Type B pancreatic cell (in vitro differentiated cells): ENCODE measurements around the gene ZNF550. TPM values are rescaled to one million over a fixed set of nuclear protein-coding genes. Genes with fewer than 3 reads are reported as not detected.
"Not testable (repeated sequence)": the region's sequence is repeated elsewhere in the genome, so short reads cannot be mapped to it uniquely, and the experiment has no call there.

Experiments used
- DNase-seq: peaks from one replicate; pipeline ENCODE4 v3.0.0; 2021; ENCODE audit warnings: mixed read lengths; ENCODE audit not compliant: unreplicated experiment; ENCODE audit errors: extremely low spot score
- H3K27ac Mint-ChIP-seq: 2 replicates; pipeline ENCODE4 v1.8.0; 2021; ENCODE audit warnings: mild to moderate bottlenecking, mixed read lengths
- H3K27me3 Mint-ChIP-seq: 2 replicates; pipeline ENCODE4 v1.8.0; 2021; ENCODE audit warnings: mixed read lengths
- H3K36me3 Mint-ChIP-seq: 2 replicates; pipeline ENCODE4 v1.8.0; 2021; ENCODE audit warnings: mixed read lengths
- H3K4me1 Mint-ChIP-seq: one replicate; pipeline ENCODE4 v1.8.0; 2021; ENCODE audit warnings: mixed read lengths; ENCODE audit not compliant: unreplicated experiment
- H3K4me3 Mint-ChIP-seq: 2 replicates; pipeline ENCODE4 v1.8.0; 2021; ENCODE audit warnings: mild to moderate bottlenecking, mixed read lengths
- H3K9me3 Mint-ChIP-seq: 2 replicates; pipeline ENCODE4 v1.8.0; 2021; ENCODE audit warnings: mixed read lengths
- total RNA-seq: library from RNA; stranded (reverse); gene quantifications from 2 replicates; pipeline ENCODE4 v1.2.1, GENCODE V29; 2021; ENCODE audit warnings: low replicate concordance

Gene ZNF550
- total RNA-seq, 1 donor from 2014 or later, result 15.9 TPM

DNA sequence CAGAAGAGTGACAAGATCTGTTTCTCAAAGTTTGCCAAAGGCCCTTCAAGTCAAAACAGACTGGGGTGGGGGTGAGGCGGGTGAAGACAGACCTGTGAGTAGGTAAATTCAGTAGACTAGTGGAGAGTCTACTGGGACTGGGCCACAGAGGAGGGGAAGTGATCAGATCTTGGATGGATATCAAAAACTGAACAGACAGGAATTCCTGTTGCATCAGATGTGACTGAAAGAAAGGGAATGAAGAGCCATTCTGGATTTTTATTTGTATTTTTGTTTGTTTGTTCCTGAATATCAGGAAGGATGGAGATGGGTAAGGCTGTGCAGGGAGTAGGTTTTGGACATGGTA lies 71.4 kb downstream of the ZNF550 start:
- peaks cover 13% of the 10 kb centered on the region for H3K9me3 Mint-ChIP-seq
- peaks cover 12% of the 10 kb centered on the region for H3K4me1 Mint-ChIP-seq
- peak overlapping the region; percentile 57 for H3K27ac Mint-ChIP-seq
- not testable (repeated sequence) for DNase-seq, H3K27me3 Mint-ChIP-seq
- H3K36me3 Mint-ChIP-seq, result peaks cover 41% of the 10 kb centered on the region
- H3K4me3 Mint-ChIP-seq, result peak overlapping the region; percentile 86

GRCh38 chr19:57487477-57488298 lies 72.0 kb downstream of the ZNF550 start, which contains the start of gene ZNF419:
TSS of gene ZNF419 (plus strand) at chr19:57487750. CDS start at chr19:57487951, 201 bp downstream.
- not testable (repeated sequence) for H3K27me3 Mint-ChIP-seq
- Mint-ChIP-seq H3K4me1 (peaks cover 12% of the 10 kb centered on the region), H3K9me3 (peaks cover 13% of the 10 kb centered on the region), H3K4me3 (peak within 1 kb of the TSS; percentile 86), H3K36me3 (peaks cover 35% of the 10 kb centered on the region), H3K27ac (peak within 1 kb of the TSS; percentile 57)
- DNase-seq, result peak; percentile 91

Other genes starting within 250 kb of the ZNF550 start
- 8.3 and 9.8 TPM in 2 replicates for gene ZNF543, start 239.4 kb downstream of the ZNF550 start, total RNA-seq
- gene ZNF304, start 208.6 kb downstream of the ZNF550 start, total RNA-seq, result 12.1 and 12.2 TPM in 2 replicates
- 11.9 and 12.3 TPM in 2 replicates for gene TRAPPC2B, start 196.3 kb downstream of the ZNF550 start, total RNA-seq
- gene ZNF547, start 196.3 kb downstream of the ZNF550 start, total RNA-seq, result 3.9 and 4.9 TPM in 2 replicates
- 23.9 and 28.2 TPM in 2 replicates for gene ZNF548, start 170.0 kb downstream of the ZNF550 start, total RNA-seq
- gene ZNF17, start 148.7 kb downstream of the ZNF550 start, total RNA-seq, result 13.3 and 13.9 TPM in 2 replicates
- 17.5 and 26.6 TPM in 2 replicates for gene ZNF749, start 124.5 kb downstream of the ZNF550 start, total RNA-seq
- 0.94 and 1.6 TPM in 2 replicates for gene VN1R1, start 102.7 kb downstream of the ZNF550 start, total RNA-seq
- gene ZNF772, start 82.3 kb downstream of the ZNF550 start, total RNA-seq, result 16.6 and 18.0 TPM in 2 replicates
- 15.4 and 18.4 TPM in 2 replicates for gene ZNF419, start 72.1 kb downstream of the ZNF550 start, total RNA-seq
- gene ZNF773, start 59.9 kb downstream of the ZNF550 start, total RNA-seq, result 9.6 and 9.8 TPM in 2 replicates
- gene ZNF549, start 32.5 kb downstream of the ZNF550 start, total RNA-seq, result 8.5 and 9.2 TPM in 2 replicates
- gene ZNF416, start 19.0 kb upstream of the ZNF550 start, total RNA-seq, result 9.1 and 10.3 TPM in 2 replicates
- gene ZIK1, start 24.3 kb upstream of the ZNF550 start, total RNA-seq, result 11.5 and 17.6 TPM in 2 replicates
- 4.8 and 4.9 TPM in 2 replicates for gene ZNF530, start 40.0 kb upstream of the ZNF550 start, total RNA-seq
- gene ZNF134, start 54.4 kb upstream of the ZNF550 start, total RNA-seq, result 24.7 and 27.1 TPM in 2 replicates
- 15.2 and 26.5 TPM in 2 replicates for gene ZNF211, start 73.3 kb upstream of the ZNF550 start, total RNA-seq
- gene ZSCAN4, start 109.1 kb upstream of the ZNF550 start, total RNA-seq, result not detected in 2 replicates
- gene ZNF551, start 122.1 kb upstream of the ZNF550 start, total RNA-seq, result 14.4 and 16.1 TPM in 2 replicates
- gene ZNF154, start 149.3 kb upstream of the ZNF550 start, total RNA-seq, result 13.2 and 15.4 TPM in 2 replicates
- 5.9 and 7.8 TPM in 2 replicates for gene ZNF671, start 167.8 kb upstream of the ZNF550 start, total RNA-seq
- gene ZNF776, start 187.0 kb upstream of the ZNF550 start, total RNA-seq, result 23.9 and 29.6 TPM in 2 replicates
- 19.6 and 25.3 TPM in 2 replicates for gene ZNF586, start 209.8 kb upstream of the ZNF550 start, total RNA-seq